Glomerular endothelial cell (primary cell): ENCODE results near the gene CLIC3. TPM values are rescaled to one million over a fixed set of nuclear protein-coding genes. Genes with fewer than 3 reads are reported as not detected.
"Not testable (repeated sequence)": the region's sequence is repeated elsewhere in the genome, so short reads cannot be mapped to it uniquely, and the experiment has no call there.

Experiments
- DNase-seq: peaks from one replicate; pipeline ENCODE4 v3.0.0-alpha.2; 2011; ENCODE audit warnings: low read depth, low spot score; ENCODE audit errors: extremely low read depth
- total RNA-seq: library from RNA; depleted of rRNA; stranded (reverse); fragments of >200 nt; gene quantifications from 2 replicates; pipeline ENCODE4 v1.2.3, GENCODE V29; 2015

The CLIC3 gene
- total RNA-seq: 0.29 and 2.3 TPM in 2 replicates

DNA sequence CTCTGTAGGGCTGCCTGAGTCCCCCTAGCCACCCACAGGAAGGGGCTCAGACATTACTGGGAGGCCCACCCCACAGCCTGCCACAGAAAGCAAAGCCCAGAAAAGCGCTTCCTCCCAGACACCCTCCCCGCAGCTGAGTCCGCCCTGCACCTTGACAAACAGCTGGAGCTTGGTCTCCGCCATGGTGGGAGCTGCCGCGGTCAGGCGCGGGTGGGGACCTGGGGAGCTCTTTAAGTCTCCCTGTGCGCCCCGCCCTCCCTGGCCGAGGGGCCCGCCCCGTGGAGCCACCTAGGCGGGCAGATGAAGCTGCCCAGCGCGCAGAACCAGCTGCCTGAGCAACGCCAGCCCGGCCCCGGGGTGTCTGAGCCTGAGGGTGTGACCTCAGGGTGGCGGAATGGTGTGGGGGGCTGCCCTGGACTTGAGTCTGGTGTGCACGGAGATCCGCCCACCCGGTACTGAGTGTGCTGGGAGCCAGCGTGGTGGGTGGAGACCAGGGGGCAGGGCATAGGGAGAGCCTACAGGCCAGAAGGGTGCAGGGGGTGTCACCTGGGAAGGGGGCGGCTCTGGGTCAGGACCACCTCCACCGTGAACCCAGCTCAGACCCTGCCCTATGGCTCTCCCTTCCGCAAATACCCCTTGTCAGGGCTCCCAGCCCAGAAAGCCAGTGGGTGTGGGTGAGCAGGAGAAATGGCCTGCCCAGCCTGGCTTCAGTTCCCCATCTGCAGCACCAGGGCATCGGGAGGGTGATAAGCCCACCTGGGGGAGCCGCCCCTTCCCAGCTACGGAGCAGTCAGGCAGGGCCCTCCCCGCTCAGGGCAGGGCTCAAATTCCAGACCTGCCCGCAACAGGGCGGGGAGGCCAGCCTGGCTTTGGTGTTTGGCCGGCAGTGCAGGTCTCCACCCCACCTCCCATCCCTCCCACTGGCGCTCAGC, at the start of gene CLIC3:
CLIC3 (minus strand) TSS at position 208 of the 932 bp plus-strand sequence; CDS start at position 183, 25 bp downstream.
- DNase-seq: no peak

- no peak for DNase-seq
These were observed 49.1 kb upstream of the CLIC3 start for GRCh38 chr9:137045294-137046087.

GRCh38 chr9:137044502-137045177, 48.3 kb upstream of the CLIC3 start:
- no peak for DNase-seq

DNA sequence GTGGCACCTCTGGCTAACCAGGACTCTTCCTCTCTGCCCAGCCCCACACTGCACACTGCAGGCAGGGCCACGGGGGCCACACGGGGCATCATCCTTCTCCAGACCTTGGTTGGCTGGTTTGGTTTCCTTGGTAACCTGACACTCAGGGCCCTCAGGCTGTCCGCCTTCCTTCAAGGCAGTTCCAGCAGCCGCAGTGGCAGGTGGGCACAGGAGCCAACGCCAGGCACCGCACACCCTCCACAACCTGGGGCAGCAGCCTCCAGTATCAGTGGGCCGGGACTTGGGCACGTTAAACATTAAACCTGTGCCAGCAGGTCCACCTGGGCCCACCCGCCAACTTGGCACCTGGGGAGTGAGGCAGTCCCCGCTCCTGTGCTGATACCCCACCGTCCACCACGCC, 47.7 kb upstream of the CLIC3 start:
- DNase-seq: no peak

DNA sequence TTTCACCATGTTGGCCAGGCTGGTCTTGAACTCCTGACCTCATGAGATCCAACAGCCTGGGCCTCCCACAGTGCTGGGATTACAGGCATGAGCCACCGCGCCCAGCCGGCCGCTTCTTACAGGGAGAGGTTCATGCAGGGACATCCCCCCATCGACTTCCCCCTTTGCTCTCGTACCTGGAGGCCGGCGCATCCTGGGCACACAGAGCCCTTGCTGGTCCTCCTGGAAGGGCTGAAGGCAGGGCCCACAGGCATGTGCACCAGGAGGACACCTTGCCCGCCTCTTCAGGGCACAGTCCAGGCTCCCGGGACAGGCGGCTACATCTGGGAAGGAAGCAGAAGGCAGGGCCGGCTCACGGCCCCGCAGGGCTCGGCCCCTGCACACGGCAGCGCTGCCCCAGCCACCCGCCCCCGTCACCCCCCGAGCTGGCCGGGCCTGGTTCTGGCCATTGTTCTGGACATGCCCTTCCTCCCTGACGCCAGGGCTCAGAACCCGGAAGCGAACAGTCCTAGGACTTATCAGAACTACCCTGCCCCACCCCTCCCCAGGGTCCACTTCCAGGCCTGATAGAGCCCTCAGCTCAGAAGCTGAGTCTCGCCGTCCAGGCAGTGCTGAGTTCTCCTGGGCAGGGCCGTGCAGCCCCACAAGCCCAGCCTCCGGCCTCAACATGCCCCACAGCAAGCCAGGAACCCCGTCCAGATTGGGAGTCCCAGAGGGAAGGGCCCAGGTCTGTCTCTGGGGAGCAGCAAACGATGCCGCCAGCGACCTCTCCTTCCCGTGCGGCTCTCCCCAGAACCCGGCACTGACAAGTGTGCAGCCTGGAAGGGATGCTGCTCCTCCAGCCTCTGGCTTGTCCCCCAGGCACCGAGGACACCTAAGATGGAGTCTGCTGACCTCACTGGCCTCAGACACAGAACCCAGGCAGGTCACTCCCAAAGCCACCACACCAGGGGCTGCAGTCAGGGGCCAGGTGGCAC, 46.7 kb upstream of the CLIC3 start:
- DNase-seq: no peak

GRCh38 chr9:137041124-137041523, 44.8 kb upstream of the CLIC3 start:
- DNase-seq: no peak

DNA sequence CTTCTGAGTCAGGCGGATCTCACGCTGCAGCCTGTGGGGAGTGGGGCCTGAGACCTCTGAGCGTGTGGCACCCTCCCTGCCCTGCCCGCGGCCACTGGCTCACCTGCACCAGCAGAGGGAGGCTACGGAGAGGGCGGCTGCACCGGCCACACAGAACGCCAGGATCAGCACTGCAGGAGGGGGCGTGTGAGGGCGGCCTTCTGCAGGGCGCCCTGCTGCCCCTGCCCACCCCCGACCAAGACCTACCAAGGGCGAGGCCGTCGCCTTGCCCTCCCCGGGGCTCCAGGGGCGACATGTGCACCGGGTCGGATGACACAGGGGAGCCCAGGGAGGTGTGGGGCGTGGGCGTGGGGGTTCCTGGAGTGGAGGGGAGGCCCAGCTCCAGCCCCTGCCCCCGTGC, 44.2 kb upstream of the CLIC3 start:
- no peak for DNase-seq

DNA sequence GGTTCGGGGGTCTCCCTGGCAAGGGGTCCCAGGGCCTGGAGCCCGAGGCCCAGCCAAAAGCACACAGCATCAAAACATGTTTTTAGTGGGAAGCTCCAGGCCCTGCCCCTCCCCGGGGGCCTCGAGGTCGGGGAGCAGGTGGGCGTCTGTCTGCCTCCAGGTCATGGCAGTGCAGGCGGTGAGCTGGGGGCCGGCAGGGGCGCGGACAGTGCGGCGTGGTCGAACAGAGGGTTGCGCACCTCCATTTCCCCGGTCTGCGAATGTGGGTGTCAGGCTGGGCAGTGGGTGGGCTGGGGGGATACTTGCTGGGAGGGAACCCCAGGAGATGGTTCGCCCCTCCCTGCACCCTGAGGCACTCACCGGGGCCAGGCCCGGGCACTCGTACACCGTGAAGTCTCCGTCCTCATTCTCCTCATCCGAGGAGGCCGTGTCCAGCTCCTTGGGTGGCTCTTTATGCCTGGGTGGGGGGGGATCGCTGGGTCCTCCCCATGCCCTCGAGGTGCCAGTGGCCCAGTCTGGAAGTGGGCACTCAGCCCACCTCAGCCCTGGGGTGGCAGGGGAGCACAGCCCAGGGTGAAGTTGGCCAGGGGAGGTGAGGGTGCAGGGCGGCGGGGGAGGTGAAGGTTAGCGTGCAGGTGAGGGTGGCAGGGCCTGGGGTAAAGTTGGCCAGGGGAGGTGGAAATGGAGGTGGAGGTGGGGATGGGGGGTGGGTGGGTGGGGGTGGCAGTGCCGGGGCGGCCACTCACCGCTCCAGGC, 43.4 kb upstream of the CLIC3 start:
- no peak for DNase-seq

- DNase-seq: no peak
These were observed 42.5 kb upstream of the CLIC3 start for GRCh38 chr9:137038916-137039315.

DNA sequence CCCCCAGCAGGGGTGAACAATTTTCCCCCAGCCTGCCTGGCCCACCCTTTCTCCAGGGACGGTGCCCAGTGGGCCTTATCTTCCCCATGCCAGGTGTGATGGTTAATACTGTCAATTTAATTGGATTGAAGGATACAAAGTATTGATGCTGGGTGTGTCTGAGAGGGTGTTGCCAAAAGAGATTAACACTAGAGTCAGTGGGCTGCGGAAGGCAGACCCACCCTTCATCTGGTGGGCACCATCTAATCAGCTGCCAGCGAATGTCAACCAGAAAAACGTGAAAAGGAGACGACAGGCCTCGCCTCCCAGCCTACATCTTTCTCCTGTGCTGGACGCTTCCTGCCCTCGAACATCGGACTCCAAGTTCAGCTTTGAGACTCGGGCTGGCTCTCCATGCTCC, 41.1 kb upstream of the CLIC3 start:
- no peak for DNase-seq

DNA sequence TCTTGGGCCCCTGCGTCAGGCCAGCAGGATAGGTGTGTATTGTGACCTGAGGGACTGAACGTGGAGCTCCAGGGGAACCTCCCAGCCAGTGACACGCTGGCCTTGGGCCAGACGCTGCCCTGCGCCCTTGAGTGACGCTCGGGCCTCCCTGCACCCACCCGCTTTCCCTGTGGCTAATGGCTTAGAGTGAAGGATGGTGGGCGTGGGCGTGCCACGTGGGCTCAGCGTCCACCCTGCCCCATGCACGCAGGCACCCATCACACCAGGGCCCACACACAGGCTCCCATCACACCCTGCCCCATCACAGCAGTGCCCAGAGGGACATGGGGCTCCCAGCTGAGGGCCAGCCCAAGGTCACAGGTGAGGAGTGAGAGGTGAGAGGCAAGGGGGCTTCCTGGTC, 40.7 kb upstream of the CLIC3 start:
- no peak for DNase-seq

- DNase-seq: no peak
These were observed 39.6 kb upstream of the CLIC3 start for GRCh38 chr9:137035937-137036336.

- DNase-seq: no peak
These were observed 39.1 kb upstream of the CLIC3 start for GRCh38 chr9:137035507-137035834.

GRCh38 chr9:137034709-137035506, 38.5 kb upstream of the CLIC3 start:
- DNase-seq: no peak

DNA sequence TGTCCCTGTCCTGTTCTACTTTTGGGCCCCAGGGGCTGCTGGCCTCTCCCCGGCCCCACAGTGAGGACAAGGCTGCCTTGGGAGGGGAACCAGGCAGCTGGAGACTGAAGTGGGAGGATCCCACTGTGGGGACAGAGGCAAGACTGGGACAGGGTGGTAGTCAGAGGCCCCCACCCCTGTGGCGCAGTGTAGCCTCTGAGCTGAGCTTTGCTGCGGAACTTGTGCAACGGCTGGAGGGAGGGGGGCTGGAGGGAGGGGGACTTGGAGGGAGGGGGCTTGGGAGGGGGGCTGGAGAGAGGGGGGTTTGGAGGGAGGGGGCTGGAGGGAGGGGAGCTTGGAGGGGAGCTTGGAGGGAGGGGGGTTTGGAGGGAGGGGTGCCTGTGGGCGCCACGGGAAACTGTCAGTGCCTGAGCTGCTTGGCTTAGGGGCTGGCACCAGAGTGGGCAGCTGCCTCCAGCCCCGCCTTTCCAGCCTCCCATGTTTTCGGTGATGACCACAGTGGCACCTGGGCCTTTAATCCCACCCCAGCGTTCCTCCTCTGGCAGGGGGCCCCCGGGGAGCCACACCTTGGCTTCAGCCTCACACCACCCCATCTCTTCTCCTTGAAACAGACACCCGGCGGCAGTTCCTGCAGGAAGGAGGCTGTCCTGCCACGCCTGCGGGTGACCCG, 37.8 kb upstream of the CLIC3 start:
- DNase-seq: no peak

DNA sequence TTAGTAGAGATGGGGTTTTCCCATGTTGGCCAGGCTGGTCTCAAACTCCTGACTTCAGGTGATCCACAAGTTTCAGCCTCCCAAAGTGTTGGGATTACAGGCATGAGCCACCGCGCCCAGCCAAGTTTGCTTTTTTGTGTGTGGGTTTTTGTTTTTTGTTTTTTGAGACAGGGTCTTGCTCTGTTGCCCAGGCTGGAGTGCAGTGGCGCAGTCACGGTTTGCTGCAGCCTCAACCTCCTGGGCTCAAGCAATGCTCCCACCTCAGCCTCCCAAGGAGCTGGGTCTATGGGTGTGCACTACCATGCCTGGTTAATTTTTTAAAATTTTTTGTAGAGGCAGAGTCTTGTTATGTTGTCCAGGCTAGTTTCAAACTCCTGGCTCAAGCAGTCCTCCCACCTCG, 37.1 kb upstream of the CLIC3 start:
- not testable (repeated sequence) for DNase-seq

GRCh38 chr9:137032858-137033257, 36.5 kb upstream of the CLIC3 start:
- no peak for DNase-seq
